ENCODE measurements around the gene ATG4B. TPM values are rescaled to one million over a fixed set of nuclear protein-coding genes. Genes with fewer than 3 reads are reported as not detected.
A peak's percentile ranks its signal among the peaks of the same experiment; 100 is the strongest.

Gene ATG4B
- total and polyA plus RNA-seq, 9 of the 15 experiments (the other 6 are each of a cell fraction or from before 2014, with no cell fraction given) = 5.9 to 58.8 (median 35.6) TPM

- no peak overlapping the region for H3K27ac ChIP-seq (ENCODE audit: extremely low read depth, low read depth, low read length)
- H3K9me3 ChIP-seq (replicated peaks; ENCODE audit: control insufficient read depth, insufficient read depth, low read depth, low read length) = no peaks in the 10 kb centered on the region
- no TSS peak for BruUV-seq (replicated peaks)
- ATAC-seq = no peak
- H3K4me2 ChIP-seq (ENCODE audit: insufficient read depth, low read length) = no peak overlapping the region
- H4K20me1 ChIP-seq (replicated peaks; ENCODE audit: control insufficient read depth, insufficient read depth, low read length) = no peaks in the 10 kb centered on the region
- no peaks in the 10 kb centered on the region for H3K27me3 ChIP-seq (ENCODE audit: control insufficient read depth in 2 of 2, insufficient read depth in 2 of 2, low read length in 2 of 2)
- no peaks in the 10 kb centered on the region for H3K79me2 ChIP-seq (ENCODE audit: control insufficient read depth, insufficient read depth, low read length)
- H2AFZ ChIP-seq (ENCODE audit: low read depth, low read length) = no peak overlapping the region
- DNase-seq (ENCODE audit: extremely low read depth in 1 of 4, low spot score in 3 of 4) = no peak
- H3K4me3 ChIP-seq = no peak overlapping the region
- peak overlapping the region in 1 of 2 experiments; percentile 17; a peak in 1 of 4 replicates for H3K9ac ChIP-seq (ENCODE audit: insufficient read depth in 1 of 2, low read depth in 2 of 2, low read length in 2 of 2)
- TF ChIP-seq BHLHE40 (IDR thresholded peaks at IDR 0.05; ENCODE audit: low read length) = no peak
- TF ChIP-seq BRD9 (IDR thresholded peaks at IDR 0.05; ENCODE audit: low read depth, partially characterized antibody) = no peak
- TF ChIP-seq POLR2G (IDR thresholded peaks at IDR 0.05; ENCODE audit: low read depth, low read length) = peak; percentile 32; the same call in 1 of the 2 replicates
- TF ChIP-seq RFX1 (IDR thresholded peaks at IDR 0.05) = no peak
- peaks cover 70% of the 10 kb centered on the region; the same call in 2 of the 3 replicates for H3K36me3 ChIP-seq (ENCODE audit: control insufficient read depth, insufficient read depth, low read length)
- no peaks in the 10 kb centered on the region for H3K4me1 ChIP-seq (replicated peaks in 1 of 2; ENCODE audit: control insufficient read depth in 2 of 2, insufficient read depth in 2 of 2, low read length in 2 of 2)
- in situ Hi-C loops (cut with MboI) = no loop called here
- WGBS (ENCODE audit: insufficient coverage, low coverage, missing lambda C conversion rate) = 98% methylated on average over 10 of the region's 17 CpGs
- H3K9me1 ChIP-seq (ENCODE audit: control insufficient read depth, insufficient read depth, low read length) = no peaks in the 10 kb centered on the region
- ChIA-PET CTCF (ENCODE audit: low intra/inter-chr PET ratio) (no interaction called here), POLR2A (interaction anchor here (0.6 kb wide), 1 partner anchor 54 kb away, joined by 3 read pairs; no protein-coding TSS in a partner anchor)
- no peak for FAIRE-seq
- intact Hi-C loops (cut with micrococcal nuclease) = no loop called here
Measured at GRCh38 chr2:241602720-241603119, 34.8 kb upstream of the ATG4B start.

- no peak overlapping the region for H3K9ac ChIP-seq (ENCODE audit: insufficient read depth in 1 of 2, low read depth in 2 of 2, low read length in 2 of 2)
- no peaks in the 10 kb centered on the region for H4K20me1 ChIP-seq (replicated peaks; ENCODE audit: control insufficient read depth, insufficient read depth, low read length)
- ATAC-seq = no peak
- whole genome bisulfite sequencing (ENCODE audit: insufficient coverage, low coverage, missing lambda C conversion rate) = 86% methylated on average over 5 of the region's 5 CpGs
- H2AFZ ChIP-seq (ENCODE audit: low read depth, low read length) = no peak overlapping the region
- ChIA-PET CTCF (ENCODE audit: low intra/inter-chr PET ratio) (no interaction called here), POLR2A (no interaction called here)
- no peak for TF ChIP-seq MEF2A (IDR thresholded peaks at IDR 0.05; ENCODE audit: control insufficient read depth, low read depth, low read length)
- TF ChIP-seq BCOR (IDR thresholded peaks at IDR 0.05) = no peak
- FAIRE-seq = no peak
- no peak overlapping the region for H3K4me2 ChIP-seq (ENCODE audit: insufficient read depth, low read length)
- no peak overlapping the region for H3K4me3 ChIP-seq
- peaks cover 8% of the 10 kb centered on the region for H3K79me2 ChIP-seq (ENCODE audit: control insufficient read depth, insufficient read depth, low read length)
- in situ Hi-C loops (cut with MboI) = no loop called here
- peaks cover 70% of the 10 kb centered on the region; the same call in 2 of the 3 replicates for H3K36me3 ChIP-seq (ENCODE audit: control insufficient read depth, insufficient read depth, low read length)
- H3K4me1 ChIP-seq (replicated peaks in 1 of 2; ENCODE audit: control insufficient read depth in 2 of 2, insufficient read depth in 2 of 2, low read length in 2 of 2) = peaks cover 0 to under 1% of the 10 kb centered on the region in 2 experiments; a peak in 1 of 5 replicates
- BruUV-seq (replicated peaks) = no TSS peak
- DNase-seq (ENCODE audit: extremely low read depth in 1 of 4, low spot score in 3 of 4) = no peak
- no peaks in the 10 kb centered on the region for H3K9me3 ChIP-seq (replicated peaks; ENCODE audit: control insufficient read depth, insufficient read depth, low read depth, low read length)
- no peaks in the 10 kb centered on the region for H3K9me1 ChIP-seq (ENCODE audit: control insufficient read depth, insufficient read depth, low read length)
- no peak overlapping the region for H3K27ac ChIP-seq (ENCODE audit: extremely low read depth, low read depth, low read length)
- no peaks in the 10 kb centered on the region for H3K27me3 ChIP-seq (ENCODE audit: control insufficient read depth in 2 of 2, insufficient read depth in 2 of 2, low read length in 2 of 2)
- intact Hi-C loops (cut with micrococcal nuclease) = no loop called here
Measured at GRCh38 chr2:241603686-241604085, 33.8 kb upstream of the ATG4B start.
